Stimulated activated CD8-positive, alpha-beta memory T cell treated with anti-CD3 and anti-CD28 coated beads, Interleukin-4, amount 100 ng/mL, for 24 hours (primary cell): ENCODE data around the gene DLGAP3.

Source experiments
- DNase-seq: peaks from one replicate; pipeline ENCODE4 v3.0.0-alpha.2; 2020; ENCODE audit warnings: low read depth

Gene DLGAP3

DNA sequence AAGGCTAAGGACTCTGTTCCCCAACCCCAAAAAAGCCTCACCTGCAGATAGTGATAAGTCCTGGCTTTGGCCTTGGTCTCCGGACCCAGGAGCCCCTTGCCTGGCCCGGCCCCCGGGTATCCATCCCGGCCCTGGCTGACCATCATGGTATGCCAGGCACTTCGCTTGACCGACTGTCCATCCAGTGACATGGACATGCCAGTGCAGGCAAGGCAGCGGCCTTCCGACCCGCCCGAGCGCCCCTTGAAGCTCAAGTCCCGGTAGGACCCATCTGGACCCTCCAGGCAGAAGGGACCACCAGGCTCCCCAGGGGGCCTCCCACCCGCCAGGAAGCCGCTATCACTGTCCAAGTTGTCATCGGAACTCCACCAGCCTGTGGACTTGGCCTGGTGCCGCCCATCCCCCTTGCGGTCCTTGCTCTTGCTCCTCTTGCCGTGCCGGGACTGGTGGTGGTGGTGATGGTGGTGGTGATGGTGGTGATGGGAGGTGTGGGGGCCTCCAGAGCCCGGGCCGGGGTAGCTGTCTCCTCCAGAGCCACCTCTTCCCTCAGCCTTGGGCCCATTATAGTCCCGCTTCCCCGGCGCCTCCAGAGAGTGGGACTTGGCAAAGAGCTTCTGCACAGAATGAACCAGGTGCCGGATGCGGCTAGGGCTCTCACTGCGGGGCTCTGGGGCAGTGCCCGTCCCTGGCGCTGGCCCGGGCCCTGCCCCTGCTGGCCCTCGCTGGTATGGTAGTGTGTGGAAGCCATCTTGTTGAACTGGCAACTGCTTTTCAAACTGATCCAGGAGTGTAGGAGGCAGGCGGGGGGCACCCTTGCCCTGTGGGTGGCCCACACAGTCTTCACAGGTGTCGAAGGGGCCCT is 25.0 kb downstream of the DLGAP3 start:
- no peak for DNase-seq

DNA sequence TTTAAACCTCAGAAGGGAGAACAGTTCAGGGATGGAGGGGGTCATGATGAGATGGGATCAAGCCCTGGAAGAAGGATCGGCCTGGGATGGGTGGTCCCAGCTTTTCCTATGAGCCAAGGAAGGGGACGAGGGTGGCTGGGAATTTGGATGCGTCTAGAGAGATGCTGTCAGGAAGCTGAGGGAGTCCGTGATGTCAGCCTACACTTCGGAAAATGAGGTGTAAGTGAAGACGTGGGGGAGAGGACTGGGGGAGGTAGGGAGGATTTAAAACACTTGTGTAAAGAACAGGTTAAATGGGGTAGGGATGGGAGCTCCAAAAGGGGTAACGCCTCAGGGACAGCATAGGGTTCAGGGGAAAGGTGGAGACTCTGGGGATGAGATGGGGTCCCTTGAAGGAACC is 27.5 kb downstream of the DLGAP3 start:
- DNase-seq = no peak

DNA sequence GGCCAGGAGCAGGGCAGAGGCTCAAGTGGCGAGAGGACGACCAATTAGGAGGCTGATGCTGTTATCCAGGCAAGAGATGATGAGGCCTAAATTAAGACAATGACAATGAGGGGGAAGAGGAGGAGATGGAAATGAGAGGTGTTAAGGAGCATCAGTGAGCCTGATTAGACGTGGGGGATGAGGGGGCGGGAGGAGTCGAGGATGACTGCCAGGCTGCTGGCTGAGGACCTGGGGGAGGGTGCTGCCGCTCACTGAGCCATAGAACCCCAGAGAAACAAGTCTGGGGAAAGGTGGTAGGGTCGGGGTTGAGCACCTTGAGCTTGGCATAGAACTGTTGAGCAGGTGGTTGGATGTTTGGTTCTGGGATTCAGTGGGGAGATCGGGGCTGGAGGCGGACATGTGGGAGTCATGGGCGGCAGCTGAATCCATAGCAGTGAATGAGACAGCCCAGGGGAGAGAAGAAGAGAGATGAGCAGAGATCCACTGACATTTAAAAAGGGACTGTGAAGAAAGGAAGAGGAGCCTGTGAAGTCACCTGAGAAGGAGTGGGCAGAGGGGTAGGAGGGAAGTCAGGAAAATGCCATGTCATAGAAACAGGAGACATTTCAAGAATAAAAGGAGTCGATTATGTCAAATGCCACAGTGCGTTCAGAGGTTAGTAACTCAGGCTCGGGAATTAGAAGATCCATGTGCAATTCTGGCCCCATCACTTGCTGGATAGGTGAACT is 28.5 kb downstream of the DLGAP3 start:
- no peak for DNase-seq

DNA sequence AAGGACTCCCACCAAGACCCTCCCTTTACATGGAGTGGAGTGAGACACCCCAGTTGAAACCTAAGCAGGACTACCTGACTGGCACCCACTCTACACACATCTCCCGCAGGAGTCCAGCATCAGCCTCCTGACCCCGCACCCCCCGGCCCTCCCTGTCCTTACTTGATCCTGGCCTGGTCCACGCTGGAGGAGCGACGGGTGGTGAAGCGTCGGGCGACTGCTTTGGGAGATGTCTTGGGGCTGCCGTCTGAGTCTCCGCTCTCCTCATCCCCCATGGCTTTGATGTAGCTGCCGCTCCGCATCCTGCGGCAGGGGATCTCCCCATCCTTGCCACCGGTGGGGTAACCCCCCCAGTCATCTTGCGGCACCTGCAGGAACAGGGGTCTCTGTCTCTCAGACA is 29.5 kb downstream of the DLGAP3 start:
- no peak for DNase-seq

DNA sequence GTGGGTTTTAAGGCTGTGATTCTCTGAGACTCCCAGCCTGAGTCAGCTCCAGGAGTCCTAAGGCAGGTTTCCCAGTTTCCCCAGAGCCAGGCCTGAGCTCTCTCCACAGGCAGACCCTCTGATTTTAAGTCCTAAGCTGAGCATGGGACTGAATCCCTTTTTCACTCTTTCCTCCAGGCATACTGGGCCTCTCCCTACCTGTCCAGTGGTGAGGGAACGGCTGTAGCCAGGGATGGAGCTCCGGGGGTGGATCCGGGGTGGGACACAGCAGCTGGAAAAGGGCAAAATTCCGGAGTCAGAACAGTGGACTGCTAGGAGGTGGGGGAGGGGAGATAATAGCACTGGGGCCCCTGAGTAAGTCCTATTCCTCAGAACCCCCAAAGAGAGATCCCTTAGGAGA is 30.0 kb downstream of the DLGAP3 start:
- no peak for DNase-seq

DNA sequence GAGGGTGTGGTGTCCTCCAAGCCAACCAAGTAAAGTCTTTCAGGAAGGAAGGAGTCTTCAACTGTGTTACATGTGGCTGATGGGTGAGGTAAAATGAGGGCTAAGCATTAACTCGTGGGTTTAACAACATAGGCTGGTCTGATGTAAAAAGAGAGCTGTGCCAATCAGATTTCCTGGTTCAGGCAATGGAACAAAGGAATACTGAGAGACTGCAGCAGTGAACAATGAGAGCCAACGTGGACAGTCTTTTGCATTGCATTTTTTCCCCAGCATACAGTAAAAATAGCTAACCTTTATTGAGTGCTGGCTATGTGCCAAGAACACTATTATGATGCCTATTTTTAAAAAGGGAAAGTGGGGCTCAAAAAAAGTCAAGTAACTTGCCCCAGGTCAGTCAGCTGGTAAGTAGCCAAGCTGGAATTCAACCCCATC is 31.1 kb downstream of the DLGAP3 start:
- DNase-seq = no peak

DNA sequence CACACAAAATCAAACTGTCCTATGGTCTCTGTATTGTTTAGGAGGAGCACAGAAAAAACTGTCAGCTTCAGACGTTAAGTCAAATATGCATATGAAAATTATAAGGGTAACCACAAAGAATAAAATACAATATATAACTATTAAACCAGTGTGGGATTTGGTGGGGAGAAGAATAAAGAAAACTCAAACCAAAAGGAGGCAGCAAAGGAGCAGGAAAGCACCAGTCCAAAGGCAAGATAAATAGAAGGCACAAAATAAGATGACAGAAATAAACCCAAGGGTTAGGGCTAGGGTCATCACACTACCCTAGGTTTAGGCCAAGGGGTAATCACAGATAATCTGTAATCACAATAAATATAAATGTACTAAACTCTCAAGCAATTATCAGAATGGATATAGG is 32.8 kb downstream of the DLGAP3 start:
- DNase-seq = no peak

DNA sequence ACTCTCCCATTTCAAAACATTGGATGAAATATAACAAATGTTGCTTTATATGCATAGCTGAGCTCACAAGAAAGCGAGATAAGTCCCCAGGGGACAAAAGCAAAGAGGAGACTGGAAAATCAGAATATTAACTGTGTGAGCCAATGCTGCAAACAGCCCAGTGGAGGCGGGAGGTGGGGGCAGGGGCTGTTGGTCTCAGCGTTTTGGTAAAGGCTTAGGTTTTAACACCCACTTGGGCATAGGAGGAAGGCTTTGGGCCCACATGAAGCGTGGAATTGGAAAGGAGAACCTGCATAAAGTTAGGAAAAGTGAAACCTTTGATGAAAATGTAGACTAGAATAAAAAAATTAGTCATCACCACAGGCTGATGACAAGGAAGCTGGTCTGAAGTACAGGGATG is 39.7 kb downstream of the DLGAP3 start:
- no peak for DNase-seq

- no peak for DNase-seq
Measured at GRCh38 chr1:34887593-34887992, 41.9 kb downstream of the DLGAP3 start.

DNA sequence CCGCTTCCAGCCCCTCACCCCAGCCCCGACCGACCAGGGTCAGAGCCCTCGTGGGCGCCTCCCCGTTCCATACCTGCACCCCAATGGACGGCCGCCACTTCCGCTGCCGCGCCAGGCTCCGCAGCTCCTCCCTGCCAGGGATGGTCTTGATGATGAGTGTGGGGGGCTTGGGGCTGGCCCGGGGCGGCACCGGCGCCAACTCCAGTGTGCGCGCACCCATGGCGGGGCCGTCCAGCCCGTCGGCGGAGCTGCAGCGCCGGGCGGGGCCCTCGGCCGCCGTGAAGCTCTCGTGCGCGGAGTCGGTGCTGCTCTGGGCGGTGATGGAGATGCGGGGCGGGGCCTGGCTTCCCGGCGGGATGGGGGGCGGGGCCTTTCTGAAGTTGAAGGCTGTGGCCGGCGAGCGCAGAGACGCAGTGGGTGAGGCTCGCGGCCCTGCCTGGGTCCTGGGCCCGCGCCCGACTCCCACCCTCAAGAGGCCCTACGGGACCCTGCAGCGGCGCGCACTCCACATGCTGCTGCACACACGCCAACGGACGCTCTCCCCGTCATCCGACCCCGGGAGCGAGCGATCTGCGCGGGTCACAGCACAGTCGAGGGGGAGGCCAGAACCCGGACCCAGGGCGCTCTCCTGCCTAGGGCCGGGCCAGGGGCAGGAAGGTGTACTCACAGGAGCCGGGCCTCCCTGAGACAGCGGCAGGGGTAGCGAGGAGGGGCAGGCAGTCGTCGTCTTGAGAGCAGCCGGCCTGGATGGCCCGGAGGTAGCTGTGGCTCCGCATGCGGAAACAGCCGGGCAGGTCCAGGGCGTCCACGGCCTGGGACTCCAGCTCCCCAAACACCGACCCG is 43.8 kb downstream of the DLGAP3 start:
- peak; percentile 54 for DNase-seq

GRCh38 chr1:34884961-34885360 is 44.5 kb downstream of the DLGAP3 start:
- no peak for DNase-seq

GRCh38 chr1:34884536-34884935 is 44.9 kb downstream of the DLGAP3 start:
- DNase-seq = no peak

- DNase-seq = no peak
Measured at GRCh38 chr1:34879230-34879629, 50.2 kb downstream of the DLGAP3 start.

DNA sequence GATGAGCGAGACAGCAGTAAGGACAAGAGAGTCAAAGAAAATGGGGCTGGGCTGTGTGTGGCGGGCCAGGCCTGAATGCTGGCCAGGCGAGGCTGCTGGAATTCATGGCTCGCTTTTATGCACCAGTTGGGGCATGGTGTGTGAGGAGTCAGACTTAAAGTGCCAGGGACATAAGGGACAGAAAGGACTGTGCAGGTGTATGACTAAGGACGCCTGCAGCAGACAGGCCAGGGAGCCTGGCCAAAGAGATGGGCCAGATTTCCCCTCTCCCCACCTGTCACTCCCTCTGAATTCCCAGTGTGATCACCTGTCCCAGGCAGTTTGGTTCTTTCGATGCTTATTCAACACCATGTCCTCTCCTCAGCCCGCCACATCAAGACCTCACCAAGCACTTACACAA is 53.0 kb downstream of the DLGAP3 start:
- no peak for DNase-seq

GRCh38 chr1:34874296-34874952 is 55.0 kb downstream of the DLGAP3 start:
- DNase-seq = no peak

- no peak for DNase-seq
Measured at GRCh38 chr1:34872133-34872503, 57.3 kb downstream of the DLGAP3 start.

DNA sequence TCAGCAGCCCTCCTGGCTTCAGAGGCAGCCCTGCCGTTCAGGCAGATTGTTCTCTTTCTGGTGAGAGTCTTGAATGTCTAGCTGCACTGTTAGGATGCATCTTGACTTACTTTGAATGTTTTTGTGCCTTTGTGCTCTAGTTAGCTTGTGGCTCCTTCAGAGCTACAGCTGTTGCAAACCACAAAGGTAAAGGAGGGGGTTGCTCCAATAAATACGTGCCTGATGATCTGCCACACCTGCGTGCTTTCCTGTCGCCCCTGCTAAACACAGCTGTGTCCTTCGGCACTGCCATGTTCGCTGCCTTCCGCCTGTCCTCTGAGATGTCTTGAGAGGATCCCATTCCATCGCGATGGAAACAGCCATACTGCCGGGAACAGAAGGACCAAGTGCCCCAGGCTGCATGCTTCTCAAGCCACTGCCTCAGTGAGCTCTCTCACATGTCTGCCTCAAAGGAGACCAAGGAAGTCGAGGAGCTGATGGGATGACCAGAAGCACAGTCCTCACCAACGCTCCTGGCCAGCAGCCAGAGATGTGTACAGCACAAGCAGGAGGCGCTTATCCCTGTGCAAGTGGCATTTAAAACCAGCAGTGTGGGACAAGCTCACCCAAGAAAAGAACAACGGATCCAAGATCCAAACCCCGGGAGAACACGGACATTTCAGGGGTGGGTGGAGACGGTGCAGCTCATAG is 57.9 kb downstream of the DLGAP3 start:
- DNase-seq = no peak

GRCh38 chr1:34870395-34870794 is 59.1 kb downstream of the DLGAP3 start:
- no peak for DNase-seq

- DNase-seq = no peak
Measured at GRCh38 chr1:34869760-34870159, 59.7 kb downstream of the DLGAP3 start.

DNA sequence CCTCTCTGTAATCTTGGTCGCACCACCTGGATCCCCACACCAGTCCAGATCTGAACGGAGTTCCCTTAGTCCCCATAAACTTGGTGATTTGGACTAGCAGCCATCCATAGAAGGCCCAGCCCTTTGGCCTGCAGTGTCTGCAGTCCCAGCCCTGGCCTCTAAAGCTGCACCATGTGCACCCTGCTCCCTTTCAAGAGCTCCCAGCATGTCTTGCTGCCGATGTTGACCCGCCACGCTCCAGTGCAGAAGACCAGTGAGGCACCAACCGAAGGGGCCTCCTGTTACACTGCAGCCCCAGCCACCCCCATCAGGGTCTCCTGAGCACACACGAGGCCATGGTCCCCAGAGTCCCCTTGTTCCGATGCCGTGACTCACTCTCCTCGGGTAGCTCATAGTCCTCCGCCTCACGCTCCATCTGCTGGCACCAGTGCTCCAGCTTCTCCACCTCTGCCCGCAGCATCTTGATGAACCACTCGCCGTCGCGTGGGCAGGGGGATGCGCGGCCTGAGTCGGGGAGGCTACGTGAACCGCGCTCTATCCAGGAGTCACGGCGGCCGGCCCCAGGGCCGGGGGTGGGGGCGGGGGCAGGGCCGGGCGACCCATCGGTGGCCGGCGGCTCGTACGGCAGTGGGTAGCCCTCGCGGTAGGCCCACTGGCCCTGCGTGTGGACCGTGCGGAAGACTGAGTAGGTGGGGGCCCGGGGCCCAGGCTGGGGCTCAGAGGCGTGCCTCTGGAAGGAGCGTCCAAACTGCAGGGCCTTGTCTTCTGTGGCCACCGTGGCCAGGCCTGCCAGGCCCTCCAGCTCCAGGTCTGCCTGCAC is 61.0 kb downstream of the DLGAP3 start:
- DNase-seq = no peak

GRCh38 chr1:34867415-34867814 is 62.0 kb downstream of the DLGAP3 start:
- no peak for DNase-seq
